ENCODE data around the gene TSNAXIP1. TPM values are rescaled to one million over a fixed set of nuclear protein-coding genes. Genes with fewer than 3 reads are reported as not detected.

The TSNAXIP1 gene
- total RNA-seq, 2 donors from 2014 or later = 2.1 to 8.0 TPM

DNA sequence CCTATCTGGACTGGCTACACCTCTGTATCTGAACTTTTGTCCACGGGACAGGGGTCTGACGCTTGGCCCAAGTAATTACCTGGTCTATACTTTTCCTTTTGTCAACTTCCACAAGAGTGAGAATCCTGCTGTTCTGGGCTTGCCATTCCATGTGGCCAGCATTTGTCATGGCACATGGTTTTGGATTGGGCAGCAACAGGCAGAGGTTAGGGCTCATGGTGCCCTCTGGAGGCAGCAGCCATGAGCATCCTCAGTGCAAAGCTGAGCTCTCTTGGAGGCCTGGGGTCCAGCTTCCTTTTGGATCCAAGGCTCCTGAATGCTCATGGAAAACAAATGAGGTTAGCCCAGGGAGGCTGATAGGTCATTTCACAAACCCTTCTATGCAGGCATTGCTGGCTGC is 58.6 kb downstream of the TSNAXIP1 start:
- no peak overlapping the region for H3K4me3 ChIP-seq
- H3K4me1 ChIP-seq (replicated peaks) = no peaks in the 10 kb centered on the region
- H3K27ac ChIP-seq = no peak overlapping the region
- H3K9me3 ChIP-seq = no peaks in the 10 kb centered on the region
- no peaks in the 10 kb centered on the region for H3K27me3 ChIP-seq (replicated peaks; ENCODE audit: insufficient read depth)
- peaks cover 0 to 6% of the 10 kb centered on the region in 2 donors for H3K36me3 ChIP-seq
- DNase-seq (ENCODE audit: low spot score) = no peak
- 96% methylated on average over 2 of the region's 2 CpGs for WGBS
- intact Hi-C loops (cut with DNase I) = no loop called here
- TF ChIP-seq, protein P1, sequence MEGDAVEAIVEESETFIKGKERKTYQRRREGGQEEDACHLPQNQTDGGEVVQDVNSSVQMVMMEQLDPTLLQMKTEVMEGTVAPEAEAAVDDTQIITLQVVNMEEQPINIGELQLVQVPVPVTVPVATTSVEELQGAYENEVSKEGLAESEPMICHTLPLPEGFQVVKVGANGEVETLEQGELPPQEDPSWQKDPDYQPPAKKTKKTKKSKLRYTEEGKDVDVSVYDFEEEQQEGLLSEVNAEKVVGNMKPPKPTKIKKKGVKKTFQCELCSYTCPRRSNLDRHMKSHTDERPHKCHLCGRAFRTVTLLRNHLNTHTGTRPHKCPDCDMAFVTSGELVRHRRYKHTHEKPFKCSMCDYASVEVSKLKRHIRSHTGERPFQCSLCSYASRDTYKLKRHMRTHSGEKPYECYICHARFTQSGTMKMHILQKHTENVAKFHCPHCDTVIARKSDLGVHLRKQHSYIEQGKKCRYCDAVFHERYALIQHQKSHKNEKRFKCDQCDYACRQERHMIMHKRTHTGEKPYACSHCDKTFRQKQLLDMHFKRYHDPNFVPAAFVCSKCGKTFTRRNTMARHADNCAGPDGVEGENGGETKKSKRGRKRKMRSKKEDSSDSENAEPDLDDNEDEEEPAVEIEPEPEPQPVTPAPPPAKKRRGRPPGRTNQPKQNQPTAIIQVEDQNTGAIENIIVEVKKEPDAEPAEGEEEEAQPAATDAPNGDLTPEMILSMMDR (IDR thresholded peaks at IDR 0.05) = peak in 2 of 4 experiments; percentile 16
- no peak for TF ChIP-seq POLR2AphosphoS5 (IDR thresholded peaks at IDR 0.05)

DNA sequence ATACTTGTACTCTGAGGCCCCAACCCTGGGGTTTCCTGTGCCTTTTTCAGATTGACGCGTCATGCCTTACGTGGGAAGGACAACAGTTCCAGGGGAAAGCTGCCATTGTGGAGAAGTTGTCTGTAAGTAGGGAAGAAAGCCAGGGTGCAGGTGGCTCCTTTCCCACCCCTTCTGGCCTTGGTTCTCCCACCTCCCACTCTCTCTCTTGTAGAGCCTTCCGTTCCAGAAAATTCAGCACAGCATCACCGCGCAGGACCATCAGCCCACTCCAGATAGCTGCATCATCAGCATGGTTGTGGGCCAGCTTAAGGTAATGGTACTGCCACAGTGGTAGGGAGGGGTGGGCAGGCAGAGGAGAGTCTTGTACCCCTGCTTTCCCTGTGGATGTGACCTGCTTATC is 61.6 kb downstream of the TSNAXIP1 start:
- Histone ChIP-seq H3K27ac (no peak overlapping the region), H3K4me3 (no peak overlapping the region), H3K27me3 (replicated peaks; ENCODE audit: insufficient read depth) (no peaks in the 10 kb centered on the region), H3K4me1 (replicated peaks) (no peaks in the 10 kb centered on the region), H3K36me3 (peaks cover 0 to 6% of the 10 kb centered on the region in 2 donors), H3K9me3 (no peaks in the 10 kb centered on the region)
- no peak for TF ChIP-seq POLR2AphosphoS5 (IDR thresholded peaks at IDR 0.05)
- TF ChIP-seq POLR2A (IDR thresholded peaks at IDR 0.05) = no peak
- TF ChIP-seq, protein P1 (IDR thresholded peaks at IDR 0.05) = no peak
- WGBS = 93% methylated on average over 6 of the region's 6 CpGs
- no peak for DNase-seq (ENCODE audit: low spot score)
- intact Hi-C loops (cut with DNase I) = no loop called here

DNA sequence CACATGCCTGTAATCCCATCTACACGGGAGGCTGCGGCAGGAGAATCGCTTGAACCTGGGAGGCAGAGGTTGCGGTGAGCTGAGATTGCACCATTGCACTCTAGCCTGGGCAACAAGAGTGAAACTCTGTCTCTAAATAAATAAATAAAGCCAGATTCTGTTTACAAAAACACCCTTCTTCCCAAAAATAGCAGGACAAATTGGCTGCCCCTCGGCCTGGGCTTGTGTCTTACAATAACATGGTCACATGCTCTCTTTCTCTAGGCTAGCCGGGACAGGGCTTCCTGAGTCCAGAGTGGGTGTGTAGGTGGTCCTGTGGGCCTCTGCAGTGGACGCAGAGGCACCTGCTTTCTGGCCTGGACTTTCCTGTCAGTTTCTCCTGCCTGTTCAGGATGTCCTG is 63.0 kb downstream of the TSNAXIP1 start:
- DNase-seq (ENCODE audit: low spot score) = no peak
- intact Hi-C loops (cut with DNase I) = loop anchor here (2.0 kb wide), 1 partner anchor 23 kb away; the partner anchor contains the start of genes CENPT and NUTF2
- H3K36me3 ChIP-seq = peaks cover 0 to 6% of the 10 kb centered on the region in 2 donors

DNA sequence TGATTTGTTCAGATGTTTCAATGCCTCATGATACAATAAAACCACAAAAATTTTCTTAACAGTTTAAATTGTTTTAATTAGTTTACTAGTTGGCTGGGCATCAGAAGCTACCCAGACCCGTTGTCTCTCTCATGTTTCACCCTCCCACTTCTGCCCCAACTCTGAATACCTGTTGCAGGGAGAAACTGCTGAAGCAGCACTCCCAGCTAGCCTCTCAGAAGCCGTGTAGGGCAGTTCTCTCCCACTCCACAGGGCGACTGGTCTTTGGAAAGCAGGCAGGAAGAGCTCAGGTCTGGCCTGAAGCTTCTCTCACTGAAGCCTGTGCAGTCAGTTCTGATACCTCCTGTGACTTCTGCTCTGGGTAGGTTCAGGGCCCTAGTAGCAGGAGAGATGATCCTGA is 64.6 kb downstream of the TSNAXIP1 start:
- no peaks in the 10 kb centered on the region for H3K9me3 ChIP-seq
- DNase-seq (ENCODE audit: low spot score) = no peak
- 38% methylated on average over 3 of the region's 3 CpGs for WGBS
- H3K36me3 ChIP-seq = peaks cover 0 to 6% of the 10 kb centered on the region in 2 donors
- H3K27me3 ChIP-seq (replicated peaks; ENCODE audit: insufficient read depth) = no peaks in the 10 kb centered on the region
- TF ChIP-seq POLR2AphosphoS5 (IDR thresholded peaks at IDR 0.05) = no peak
- TF ChIP-seq, protein P1 (IDR thresholded peaks at IDR 0.05) = no peak
- no peak for TF ChIP-seq POLR2A (IDR thresholded peaks at IDR 0.05)
- H3K27ac ChIP-seq = no peak overlapping the region
- H3K4me1 ChIP-seq (replicated peaks) = peaks cover 13% of the 10 kb centered on the region
- intact Hi-C loops (cut with DNase I) = loop anchor here (2.0 kb wide), 1 partner anchor 24 kb away; the partner anchor contains the start of genes CENPT and NUTF2
- no peak overlapping the region for H3K4me3 ChIP-seq

More for the DNA sequence above, 63.0 kb downstream of the TSNAXIP1 start:
- H3K4me3 ChIP-seq = no peak overlapping the region
- WGBS = 86% methylated on average over 7 of the region's 7 CpGs
- H3K27me3 ChIP-seq (replicated peaks; ENCODE audit: insufficient read depth) = no peaks in the 10 kb centered on the region
- no peak overlapping the region for H3K27ac ChIP-seq
- TF ChIP-seq POLR2A (IDR thresholded peaks at IDR 0.05) (no peak), POLR2AphosphoS5 (IDR thresholded peaks at IDR 0.05) (no peak)
- TF ChIP-seq, protein P1 (IDR thresholded peaks at IDR 0.05) = no peak
- no peaks in the 10 kb centered on the region for H3K9me3 ChIP-seq
- peaks cover 9% of the 10 kb centered on the region for H3K4me1 ChIP-seq (replicated peaks)

DNA sequence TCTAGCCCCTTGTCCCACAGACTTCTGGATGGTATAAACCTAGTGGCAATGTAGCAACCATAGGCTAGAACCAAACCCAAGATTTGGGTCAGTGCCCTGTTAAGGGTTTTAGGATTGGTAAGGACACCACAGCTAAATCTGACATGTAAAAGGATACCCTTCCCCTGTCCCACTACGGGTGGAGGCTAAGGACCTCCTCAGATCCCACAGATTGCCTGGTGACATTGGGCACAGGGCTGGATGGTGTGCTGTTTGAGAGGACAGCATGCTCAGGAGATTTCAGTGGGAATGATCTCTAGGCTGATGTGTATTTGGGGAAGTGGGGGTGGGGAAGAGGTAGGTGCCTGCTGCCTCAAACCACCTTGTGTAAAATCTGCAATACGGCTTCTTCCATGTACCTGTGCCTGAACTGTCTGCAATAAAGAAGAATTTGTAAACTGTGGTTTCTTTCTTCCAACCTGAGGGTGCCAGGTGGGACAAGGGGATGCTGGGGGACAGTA is 65.5 kb downstream of the TSNAXIP1 start:
- Histone ChIP-seq H3K9me3 (no peaks in the 10 kb centered on the region), H3K4me1 (replicated peaks) (peaks cover 13% of the 10 kb centered on the region), H3K27ac (peak overlapping the region; percentile 67 to 74), H3K4me3 (peak overlapping the region in 1 of 2 donors; percentile 90), H3K36me3 (peaks cover 1 to 3% of the 10 kb centered on the region in 2 donors), H3K27me3 (replicated peaks; ENCODE audit: insufficient read depth) (no peaks in the 10 kb centered on the region)
- TF ChIP-seq POLR2AphosphoS5 (IDR thresholded peaks at IDR 0.05) = no peak
- TF ChIP-seq POLR2A (IDR thresholded peaks at IDR 0.05) = no peak
- TF ChIP-seq, protein P1 (IDR thresholded peaks at IDR 0.05) = no peak
- intact Hi-C loops (cut with DNase I) = no loop called here
- WGBS = 50% methylated on average over 2 of the region's 2 CpGs
- DNase-seq (ENCODE audit: low spot score) = no peak
